LHCN-M2 (cell line): ENCODE data around the gene VPS37C. TPM values are rescaled to one million over a fixed set of nuclear protein-coding genes. Genes with fewer than 3 reads are reported as not detected.
A peak's percentile ranks its signal among the peaks of the same experiment; 100 is the strongest.
"Not testable (repeated sequence)": the region's sequence is repeated elsewhere in the genome, so short reads cannot be mapped to it uniquely, and the experiment has no call there.

ENCODE experiments used
- DNase-seq: peaks from one replicate; pipeline ENCODE4 v3.0.0-alpha.2; 2012; ENCODE audit warnings: low read depth
- polyA plus RNA-seq: library from polyadenylated mRNA; unstranded; fragments of >200 nt; gene quantifications from one replicate; pipeline ENCODE4 v1.2.1, GENCODE V29; 2012; ENCODE audit warnings: missing spikeins
- total RNA-seq: library from RNA; depleted of rRNA; stranded (reverse); fragments of >200 nt; gene quantifications from 2 replicates; pipeline ENCODE4 v1.2.3, GENCODE V29; 2014; rRNA removed

Gene VPS37C
- total RNA-seq, result 12.8 and 14.1 TPM in 2 replicates
- 13.4 TPM for polyA plus RNA-seq

DNA sequence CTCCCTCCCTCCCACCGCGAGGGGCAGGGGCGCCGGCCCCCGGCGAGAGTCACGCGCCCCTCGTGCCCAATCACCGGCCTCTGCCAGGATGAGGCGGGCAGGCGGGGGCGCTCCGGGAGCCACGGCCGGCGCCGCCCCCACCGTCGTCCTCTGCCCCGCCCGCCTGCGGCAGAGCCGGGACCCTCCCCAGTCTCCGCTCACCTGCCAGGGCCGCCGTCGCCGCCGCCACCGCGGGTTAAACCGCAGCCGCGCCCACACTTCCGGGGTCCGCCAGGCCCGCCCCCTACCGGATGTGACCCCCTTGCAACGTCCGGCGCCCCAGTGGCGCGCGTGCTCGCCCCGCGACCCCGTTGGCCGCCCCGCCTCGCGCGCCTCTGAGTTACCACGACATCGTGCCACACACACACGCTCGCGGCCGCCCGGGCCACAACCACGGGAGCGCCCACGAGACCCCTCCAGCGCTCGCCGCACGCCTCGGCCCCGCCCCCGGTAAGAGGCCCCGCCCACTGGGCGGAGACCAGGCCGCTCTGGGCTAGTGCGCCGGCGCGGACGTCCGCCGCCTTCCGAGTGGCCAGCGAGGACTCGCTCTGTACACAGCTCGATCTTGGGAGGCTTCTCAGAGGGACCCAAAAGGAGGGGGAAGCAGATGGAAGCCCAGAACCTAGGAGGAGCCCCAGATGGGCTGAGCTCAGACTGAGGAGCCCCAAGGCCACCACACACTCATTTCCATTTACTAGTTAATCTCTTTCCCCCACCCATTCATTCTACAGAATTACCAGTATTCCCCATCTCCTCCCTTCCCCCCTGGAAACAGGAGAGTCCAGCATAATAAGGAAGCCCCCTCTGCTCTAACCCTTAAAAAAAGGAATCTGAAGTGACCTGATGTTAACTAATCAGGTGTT lies at the start of gene VPS37C:
VPS37C (minus strand) TSS at position 237 of the 902 bp plus-strand sequence. CDS start 22,597 bp downstream, outside the sequence.
- DNase-seq, result peak; percentile 85

DNA sequence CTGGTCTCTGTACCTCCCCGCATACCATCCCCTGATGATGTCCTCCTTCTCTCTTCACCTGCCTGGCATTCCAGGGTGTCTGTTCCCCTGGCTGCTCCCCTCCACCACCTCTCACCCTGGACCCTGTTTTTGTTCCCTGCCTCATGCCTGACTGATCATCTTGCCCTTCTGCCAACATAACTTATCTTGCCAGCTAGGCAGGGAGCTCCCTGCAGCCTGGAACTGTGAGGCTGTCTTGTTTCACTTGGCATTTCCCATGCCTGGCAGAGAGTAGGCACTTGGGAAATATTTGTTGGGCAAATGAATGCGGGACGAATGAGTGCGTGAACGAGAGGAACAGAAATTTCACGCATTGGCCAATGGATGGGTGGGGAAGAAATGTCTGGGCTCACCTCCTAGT lies 49.4 kb upstream of the VPS37C start:
- DNase-seq, result not testable (repeated sequence)

DNA sequence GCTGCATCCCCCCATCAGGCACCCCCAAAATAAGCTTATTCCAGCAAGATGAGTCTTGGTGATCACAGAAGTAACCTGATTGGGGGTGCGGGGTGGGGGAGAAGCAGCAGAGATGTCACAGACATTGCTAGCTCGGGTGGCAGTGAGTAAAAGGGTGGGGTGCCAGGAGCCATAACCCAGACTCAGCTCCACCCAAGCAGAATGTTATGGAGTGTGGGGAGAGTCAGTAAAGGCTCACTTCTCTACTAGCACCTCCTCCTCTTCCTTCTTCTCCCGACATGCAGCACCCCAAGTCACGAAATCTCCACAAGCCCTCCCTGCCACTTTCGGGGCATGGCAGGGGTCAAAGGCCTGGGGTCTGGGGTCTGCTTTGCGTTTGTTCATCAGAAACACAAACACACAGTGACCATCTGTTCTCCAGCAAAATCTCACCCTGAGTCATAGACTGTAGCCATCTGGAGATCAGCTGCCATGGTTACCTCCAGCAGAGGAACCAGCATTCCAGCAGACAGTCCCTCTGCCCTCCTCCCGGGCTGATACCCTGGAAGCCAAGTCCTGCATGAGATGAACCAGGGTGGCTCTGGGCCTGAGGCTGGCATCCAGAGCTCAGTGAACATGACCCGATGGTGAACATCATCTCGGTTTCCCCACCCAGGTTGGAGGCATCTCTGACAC lies 46.5 kb upstream of the VPS37C start:
- DNase-seq, result not testable (repeated sequence)

DNA sequence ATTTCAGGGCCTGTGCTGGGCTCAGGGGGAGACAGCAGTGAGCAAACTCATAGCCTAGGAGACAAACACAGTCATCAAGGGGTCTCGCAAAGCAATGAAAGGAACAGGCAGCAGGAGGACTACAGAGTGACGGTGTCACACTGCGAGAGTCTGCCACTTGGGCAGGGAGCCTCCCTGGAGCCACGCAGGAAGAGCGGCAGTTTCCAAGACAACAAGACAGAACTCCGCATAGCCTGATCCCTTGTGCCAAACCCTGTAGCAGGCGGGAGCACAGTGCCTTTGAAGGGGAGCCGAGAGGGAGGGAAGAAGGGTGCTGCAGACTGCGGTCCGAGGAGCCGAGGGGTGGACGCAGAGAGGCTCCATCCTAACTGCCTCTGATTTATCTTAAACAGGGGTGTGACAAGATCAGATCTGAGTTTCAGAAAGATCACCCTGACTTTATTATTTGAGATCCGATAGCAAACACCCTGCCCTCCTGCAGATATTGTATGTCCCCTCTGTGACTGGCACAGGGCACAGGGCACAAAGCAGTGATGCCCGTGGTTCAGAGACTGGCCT lies 43.4 kb upstream of the VPS37C start:
- not testable (repeated sequence) for DNase-seq

DNA sequence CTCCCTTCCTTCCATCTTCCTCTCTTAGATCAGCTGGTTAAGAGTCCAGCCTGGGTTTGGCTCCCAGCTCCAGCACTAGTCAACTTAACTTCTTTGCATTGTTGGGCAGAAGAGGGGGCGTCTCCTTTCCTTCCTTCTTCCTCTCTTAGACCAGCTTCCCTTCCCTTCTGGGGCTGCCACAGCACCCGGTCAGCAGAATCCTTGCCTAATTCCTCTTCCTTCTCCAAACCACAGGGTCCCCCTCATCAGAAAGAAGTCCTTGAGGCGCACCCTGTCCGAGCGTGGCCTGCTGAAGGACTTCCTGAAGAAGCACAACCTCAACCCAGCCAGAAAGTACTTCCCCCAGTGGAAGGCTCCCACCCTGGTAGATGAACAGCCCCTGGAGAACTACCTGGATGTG lies 42.6 kb upstream of the VPS37C start:
- DNase-seq, result not testable (repeated sequence)

DNA sequence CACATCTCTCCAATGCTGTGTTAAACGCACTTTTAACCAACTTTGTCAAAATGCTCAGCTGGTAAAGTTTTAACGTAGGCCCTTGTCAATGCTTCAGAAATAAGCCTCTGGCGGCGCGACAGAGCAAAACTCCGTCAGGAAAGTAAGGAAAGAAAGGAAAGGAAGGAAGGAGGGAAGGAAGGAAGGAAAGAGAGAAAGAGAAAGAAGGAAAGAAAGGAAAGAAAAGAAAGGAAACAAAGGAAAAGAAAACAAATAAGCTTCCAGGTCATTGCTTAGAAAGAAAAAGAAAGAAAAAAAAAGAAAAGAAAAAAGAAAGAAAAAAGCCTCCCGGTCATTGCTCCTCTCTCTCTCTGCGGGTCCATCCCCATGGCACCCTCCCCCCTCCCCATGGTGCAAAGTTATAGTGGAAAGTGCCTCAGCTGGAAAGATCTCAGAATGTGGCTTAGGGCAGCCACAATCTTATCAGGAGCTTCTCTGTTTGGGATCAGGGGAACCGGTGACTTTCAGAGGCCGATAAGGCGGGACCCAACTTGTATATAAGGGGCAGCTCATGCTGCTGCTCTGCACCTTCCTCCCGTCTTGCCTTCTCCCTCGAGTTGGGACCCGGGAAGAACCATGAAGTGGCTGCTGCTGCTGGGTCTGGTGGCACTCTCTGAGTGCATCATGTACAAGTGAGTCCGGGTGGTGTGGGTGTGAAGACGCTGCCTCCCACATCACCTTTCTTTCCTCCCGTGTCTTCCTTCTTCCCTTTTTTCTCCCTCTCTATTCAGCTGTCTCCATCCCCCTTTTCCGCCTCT lies 41.9 kb upstream of the VPS37C start, which contains the start of gene PGA3:
PGA3 (plus strand) TSS at position 566 of the 797 bp plus-strand sequence; CDS start at position 616, 50 bp downstream.
- not testable (repeated sequence) for DNase-seq

DNA sequence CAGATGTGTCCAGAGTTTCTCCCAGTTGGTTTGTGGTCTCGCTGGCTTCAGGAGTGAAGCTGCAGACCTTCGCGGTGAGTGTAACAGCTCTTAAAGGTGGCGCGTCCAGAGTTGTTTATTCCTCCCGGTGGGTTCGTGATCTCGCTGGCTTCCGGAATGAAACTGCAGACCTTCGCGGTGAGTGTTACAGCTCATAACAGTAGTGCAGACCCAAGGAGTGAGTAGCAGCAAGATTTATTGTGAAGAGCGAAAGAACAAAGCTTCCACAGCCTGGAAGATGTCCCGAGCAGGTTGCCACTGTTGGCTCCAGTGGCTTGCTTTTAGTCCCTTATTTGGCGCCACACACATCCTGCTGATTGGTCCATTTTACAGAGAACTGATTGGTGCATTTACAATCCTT lies 40.2 kb upstream of the VPS37C start:
- no peak for DNase-seq

DNA sequence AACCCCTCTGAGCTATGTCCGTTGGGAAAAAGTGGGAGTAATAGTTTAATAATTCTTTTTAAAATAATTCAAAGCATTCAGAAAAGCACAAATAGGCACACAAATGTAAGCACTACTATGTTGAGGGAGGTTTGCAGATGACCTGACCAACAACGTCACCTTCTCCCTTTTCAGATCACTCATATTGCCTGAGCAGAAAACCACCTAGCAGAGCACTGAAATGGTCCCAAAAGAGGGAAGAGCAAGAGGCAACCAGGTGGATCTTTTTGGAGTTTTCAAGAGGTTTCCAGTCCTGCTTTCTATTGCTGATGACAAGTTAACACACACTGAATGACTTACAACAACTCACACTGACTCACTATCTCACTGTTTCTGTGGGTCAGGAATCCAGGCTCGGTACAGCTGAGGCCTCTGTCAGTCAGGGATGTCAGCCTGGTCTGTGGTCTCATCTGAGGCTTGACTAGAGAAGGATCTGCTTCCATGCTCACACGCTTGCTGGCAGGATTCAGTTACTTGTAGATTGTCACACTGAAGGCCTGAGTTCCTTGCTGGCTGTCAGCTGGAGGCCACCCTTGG lies 37.8 kb upstream of the VPS37C start:
- no peak for DNase-seq

DNA sequence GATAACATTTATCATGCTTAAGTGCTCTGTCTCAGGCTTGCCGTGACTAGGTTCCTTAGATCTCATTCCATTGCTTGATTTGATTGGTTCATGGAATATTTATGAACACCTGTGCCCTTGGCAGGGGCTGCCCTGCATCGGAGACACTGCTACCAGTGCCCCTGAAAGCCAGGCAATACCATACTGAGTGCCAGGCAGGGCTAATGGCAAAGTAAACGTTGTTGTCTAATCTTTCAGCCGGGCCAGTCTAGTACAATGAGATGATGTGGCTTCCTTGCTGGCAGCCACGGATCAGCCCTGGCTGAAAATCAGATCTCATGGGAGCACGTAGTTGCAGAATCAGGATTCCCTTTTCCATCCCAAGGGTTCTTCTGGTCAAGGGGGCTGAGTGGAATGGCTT lies 37.1 kb upstream of the VPS37C start:
- DNase-seq, result no peak

DNA sequence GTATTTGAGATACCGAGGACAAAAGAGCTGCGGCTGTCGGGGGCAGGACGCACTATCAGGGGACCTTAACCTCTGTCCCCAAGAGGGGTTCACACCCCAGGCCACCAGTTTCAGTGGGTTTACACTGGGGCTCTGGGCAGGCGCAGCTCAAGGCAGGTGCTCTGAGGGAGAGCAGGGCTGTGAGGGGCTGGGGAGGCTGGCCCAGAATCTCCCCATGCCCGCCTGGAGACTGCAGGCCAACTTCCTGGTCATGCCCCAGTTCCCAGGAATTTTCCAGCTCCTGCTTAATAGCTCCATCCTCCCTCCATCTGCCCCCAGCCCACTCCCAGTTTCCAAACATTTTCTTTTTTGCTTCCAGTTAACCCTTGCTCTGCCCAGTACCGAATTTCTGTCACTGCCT lies 34.5 kb upstream of the VPS37C start:
- DNase-seq, result no peak

DNA sequence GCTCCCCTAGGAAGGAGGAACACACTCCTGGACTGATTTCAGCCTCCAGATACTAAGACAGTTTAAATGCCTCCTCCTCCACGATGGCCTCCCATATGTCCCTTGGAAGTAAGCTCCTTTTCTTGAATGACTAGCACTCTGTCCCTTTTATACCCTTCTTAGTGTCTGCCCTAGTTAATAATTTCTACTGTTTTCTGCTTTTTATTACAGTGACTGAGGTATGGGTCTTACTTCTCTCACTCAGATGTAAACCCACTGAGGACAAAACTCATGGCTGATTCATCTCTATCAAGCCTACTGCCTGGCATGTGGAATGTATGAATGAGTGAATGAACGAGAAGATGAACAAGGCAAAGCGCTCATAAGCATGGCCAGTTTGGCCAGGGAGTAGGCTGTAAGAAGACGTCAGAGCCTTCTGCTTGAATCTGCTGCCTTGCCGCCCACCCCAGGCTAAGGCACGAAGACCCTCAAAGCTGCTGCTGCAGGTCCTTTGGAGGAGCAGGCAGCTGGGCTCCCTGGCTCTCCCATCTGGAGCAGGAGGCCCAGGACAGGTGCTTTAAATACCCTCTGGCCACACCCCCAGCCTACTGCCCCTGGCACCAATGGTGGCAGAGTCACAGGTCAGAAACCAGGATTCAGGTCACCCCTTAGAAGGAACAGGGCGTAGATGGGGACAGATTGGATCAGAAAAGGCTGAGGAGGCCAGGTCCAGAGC lies 33.9 kb upstream of the VPS37C start:
- DNase-seq, result no peak

DNA sequence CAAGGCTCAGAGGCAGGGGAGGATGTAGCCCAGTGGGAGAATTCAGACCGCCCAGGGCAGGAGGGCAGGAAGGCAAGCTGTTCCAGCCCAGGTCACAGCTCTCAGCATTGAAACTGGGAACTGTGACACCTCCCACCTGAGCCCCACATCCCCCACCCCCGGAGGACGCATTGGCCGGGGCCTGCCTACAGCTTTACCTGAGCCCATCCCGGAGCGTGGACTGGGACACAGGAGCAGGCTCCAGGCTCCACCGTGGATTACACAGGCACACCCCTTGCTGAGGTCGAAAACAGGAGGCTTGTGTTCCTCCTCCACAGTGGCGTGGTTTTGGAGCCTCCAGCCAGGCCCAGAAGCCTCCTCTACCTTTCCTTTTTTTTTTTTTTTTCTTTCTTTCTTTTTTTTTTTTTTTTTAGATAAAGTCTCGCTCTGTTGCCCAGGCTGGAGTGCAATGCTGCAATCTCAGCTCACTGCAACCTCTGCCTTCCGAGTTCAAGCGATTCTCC lies 33.0 kb upstream of the VPS37C start:
- no peak for DNase-seq

DNA sequence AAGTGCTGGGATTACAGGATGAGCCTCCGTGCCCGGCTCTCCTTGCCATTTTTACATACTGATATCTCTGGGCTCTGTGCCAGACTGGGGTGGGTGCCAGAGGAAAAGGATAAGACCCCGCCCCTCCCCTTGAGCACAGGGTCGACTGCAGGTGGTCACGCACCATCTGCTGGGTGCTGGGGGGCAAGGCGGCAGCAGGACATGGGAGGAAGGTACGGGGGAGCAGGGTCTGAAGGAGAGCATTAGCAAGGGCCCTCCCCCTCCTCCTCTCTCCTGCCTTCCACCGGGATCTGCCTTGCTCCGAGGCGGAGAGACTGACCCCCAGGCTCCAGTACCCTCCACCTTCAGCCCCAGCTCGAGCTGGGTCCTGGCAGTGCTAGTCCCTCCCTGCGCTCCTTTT lies 32.4 kb upstream of the VPS37C start:
- no peak for DNase-seq

DNA sequence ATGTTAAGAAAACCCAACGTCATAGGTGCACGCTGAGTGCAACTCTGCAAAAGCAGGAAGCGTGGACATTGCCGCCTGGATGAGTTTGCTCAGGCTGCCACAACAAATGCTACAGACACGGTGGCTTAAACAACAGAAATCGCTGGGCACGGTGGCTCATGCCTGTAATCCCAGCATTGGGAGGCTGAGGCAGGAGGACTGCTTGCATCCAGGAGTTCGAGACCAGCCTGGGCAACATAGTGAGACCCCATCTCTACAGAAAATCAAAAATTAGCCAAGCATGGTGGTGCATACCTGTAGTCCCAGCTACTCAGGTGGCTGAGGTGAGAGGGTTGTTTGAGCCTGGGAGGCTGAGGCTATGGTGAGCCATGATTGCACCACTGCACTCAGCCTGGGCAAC lies 28.7 kb upstream of the VPS37C start:
- no peak for DNase-seq

DNA sequence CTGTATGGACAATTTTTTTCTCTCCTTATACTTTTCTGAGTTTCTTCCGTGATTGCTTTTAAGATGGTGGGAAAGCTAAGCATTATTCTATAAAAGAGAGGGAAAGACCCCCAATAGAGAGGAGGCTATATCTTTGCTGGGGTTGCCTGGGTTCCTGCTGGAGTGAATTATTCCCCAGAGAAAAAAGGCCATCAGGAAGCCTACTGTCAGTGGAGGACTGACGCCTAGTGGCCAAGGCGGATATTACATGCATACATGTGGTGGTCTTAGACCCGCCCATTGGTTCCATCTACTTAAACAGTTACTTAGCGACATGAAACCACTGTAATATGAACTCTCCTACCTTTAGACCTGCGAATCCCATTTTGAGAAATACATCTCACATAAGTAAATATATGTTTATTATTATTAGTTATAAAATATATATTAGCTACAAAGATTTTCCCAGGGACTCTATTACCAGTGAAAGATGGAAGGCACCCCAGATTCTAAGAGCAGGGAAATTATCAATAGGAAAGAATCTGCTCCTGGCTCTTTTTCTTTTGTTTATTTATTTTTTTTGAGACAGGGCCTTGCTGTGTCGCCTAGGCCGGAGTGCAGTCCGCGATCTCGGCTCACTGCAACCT lies 26.4 kb upstream of the VPS37C start:
- peak; percentile 69 for DNase-seq

DNA sequence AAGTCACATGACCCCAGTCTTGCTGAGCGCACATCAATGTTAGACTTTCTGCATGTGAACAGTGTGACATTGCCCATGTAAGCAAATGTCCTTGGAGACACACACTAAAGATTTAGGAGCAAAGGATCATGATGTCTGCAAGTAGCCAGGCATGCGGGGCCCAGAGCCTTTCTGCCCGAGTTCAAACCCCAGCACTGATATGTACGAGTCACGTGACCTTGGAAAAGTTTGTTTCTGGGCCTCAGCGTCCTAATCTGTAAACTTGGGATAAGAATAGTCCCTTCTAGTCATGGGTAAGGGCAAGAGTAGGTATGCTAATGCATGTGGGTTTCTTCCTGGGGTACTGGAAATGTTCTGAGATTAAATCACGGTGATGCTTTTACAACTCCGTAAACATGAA lies 25.3 kb upstream of the VPS37C start:
- DNase-seq, result no peak

DNA sequence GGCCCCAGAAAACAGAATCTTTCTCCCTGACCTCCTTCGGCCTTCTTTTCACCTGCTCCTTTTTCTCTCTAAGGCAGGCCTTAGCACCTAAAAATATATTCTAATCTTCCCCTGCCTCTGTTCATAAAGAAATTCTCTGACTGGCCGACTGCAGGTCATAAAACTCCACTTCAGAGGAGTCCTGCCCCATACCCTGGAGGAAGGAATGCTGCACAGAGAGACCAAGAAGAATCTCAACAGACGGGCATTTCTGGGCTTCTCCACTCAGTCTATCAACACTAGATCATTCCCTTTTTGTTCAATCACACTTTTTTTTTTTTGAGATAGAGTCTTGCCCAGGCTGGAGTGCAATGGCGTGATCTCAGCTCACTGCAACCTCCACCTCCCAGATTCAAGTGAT lies 22.4 kb upstream of the VPS37C start:
- no peak for DNase-seq

DNA sequence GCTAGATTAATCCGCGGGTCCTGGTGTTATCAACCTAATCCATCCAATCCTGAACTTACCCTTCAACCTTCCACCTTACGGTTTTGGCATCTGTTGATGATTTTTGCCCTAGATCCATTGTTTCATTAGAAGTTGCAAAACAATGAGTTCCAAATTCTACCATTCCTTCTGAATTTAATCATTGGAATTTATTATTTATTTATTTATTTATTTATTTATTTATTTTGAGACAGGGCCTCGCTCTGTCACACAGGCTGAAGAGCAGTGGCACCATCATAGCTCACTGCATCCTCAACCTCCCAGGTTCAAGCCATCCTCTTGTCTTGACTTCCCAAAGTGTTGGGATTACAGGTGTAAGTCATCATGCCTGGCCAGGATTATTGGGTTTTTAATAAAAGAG lies 20.3 kb upstream of the VPS37C start:
- DNase-seq, result no peak

DNA sequence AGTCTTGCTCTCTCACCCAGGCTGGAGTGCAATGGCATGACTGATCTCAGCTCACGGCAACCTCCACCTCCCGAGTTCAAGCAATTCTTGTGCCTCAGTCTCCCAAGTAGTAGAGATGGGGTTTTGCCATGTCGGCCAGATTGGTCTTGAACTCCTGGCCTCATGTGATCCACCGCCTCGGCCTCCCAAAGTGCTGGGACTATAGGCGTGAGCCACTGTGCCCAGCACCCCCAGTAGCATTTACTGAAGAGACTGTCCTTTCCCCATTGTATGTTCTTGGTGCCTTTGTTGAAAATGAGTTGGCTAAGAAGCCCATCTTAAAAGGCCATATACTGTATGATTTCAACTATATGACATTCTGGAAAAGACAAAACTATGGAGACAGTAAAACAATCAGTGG lies 19.0 kb upstream of the VPS37C start:
- not testable (repeated sequence) for DNase-seq

DNA sequence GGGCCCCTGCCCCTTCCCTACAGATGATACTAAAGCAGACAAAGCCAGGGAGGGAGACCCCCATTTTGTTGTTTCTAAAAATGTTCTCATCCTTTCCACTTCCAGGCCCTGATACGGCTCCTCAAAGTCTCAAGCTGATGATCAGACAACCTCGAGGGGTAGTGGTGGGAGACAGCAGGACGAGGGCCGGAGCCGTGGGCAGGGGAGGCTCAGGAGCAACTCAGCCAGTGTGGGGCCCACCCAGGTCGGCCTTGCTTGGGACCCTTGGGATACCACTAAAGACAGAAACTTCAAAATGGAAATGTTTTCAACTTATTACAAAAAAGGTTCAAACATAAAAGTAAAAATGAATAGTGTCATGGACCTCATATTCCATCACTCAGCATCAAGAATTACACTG lies 15.2 kb upstream of the VPS37C start:
- no peak for DNase-seq
